Gastroesophageal sphincter (tissue), 3 donors: ENCODE data around the gene ILDR1.

Experiments
- CTCF ChIP-seq, 4 experiments: fragments of 200-600 bp in 2 of 4; fragments of 450-650 bp in 2 of 4; sonication (generic) in 1 of 4; IDR thresholded peaks; one replicate each; pipeline ENCODE4 v1.5.1; 2017 to 2019; ENCODE audit warnings: antibody characterized with exemption in 4 of 4, mild to moderate bottlenecking in 2 of 4, moderate library complexity in 2 of 4
- EP300 ChIP-seq: sonication (generic); formaldehyde crosslinking; IDR thresholded peaks from one replicate; pipeline ENCODE4 v1.6.1; 2017; ENCODE audit warnings: antibody characterized with exemption, mild to moderate bottlenecking
- POLR2A ChIP-seq, 2 donors: fragments of 450-650 bp; IDR thresholded peaks; one replicate each; pipeline ENCODE4 v1.6.1; 2017; ENCODE audit warnings: antibody characterized with exemption in 2 of 2, mild to moderate bottlenecking in 2 of 2, moderate library complexity in 1 of 2

GRCh38 chr3:122010506-122010905 lies 11.5 kb downstream of the ILDR1 start:
- TF ChIP-seq CTCF (IDR thresholded peaks at IDR 0.05) = no peak
- no peak for TF ChIP-seq POLR2A (IDR thresholded peaks at IDR 0.05)
- no peak for TF ChIP-seq EP300
